Upper lobe of left lung (tissue), 6 donors: ENCODE data around the gene ALDH8A1. TPM values are rescaled to one million over a fixed set of nuclear protein-coding genes. Genes with fewer than 3 reads are reported as not detected.

Experiments
- ATAC-seq, 2 donors: fragments of 200-7000 bp; cut with Tn5 transposase; one replicate each; pipeline ENCODE4 v1.9.1; 2022; ENCODE audit warnings: mild to moderate bottlenecking in 2 of 2, moderate library complexity in 2 of 2; ENCODE audit not compliant: low FRiP score in 2 of 2
- DNase-seq, 2 donors: peaks; one replicate each; pipeline ENCODE4 v3.0.0-alpha.2; 2019 to 2020
- H3K27ac ChIP-seq, 4 donors: fragments of 200-600 bp; sonication (generic); one replicate each; pipeline ENCODE4 v1.5.1; 2016 to 2019
- H3K27me3 ChIP-seq, 4 donors: fragments of 200-600 bp; sonication (generic); one replicate each; pipeline ENCODE4 v1.5.1; 2017 to 2019
- H3K36me3 ChIP-seq, 4 donors: fragments of 200-600 bp; sonication (generic); one replicate each; pipeline ENCODE4 v1.5.1; 2016 to 2019
- H3K4me1 ChIP-seq, 4 donors: fragments of 200-600 bp; sonication (generic); one replicate each; pipeline ENCODE4 v1.5.1; 2018 to 2019
- H3K4me3 ChIP-seq, 4 donors: fragments of 200-600 bp; sonication (generic); one replicate each; pipeline ENCODE4 v1.5.1; 2017 to 2019; ENCODE audit warnings: mild to moderate bottlenecking in 2 of 4, moderate library complexity in 1 of 4
- H3K9me3 ChIP-seq, 4 donors: fragments of 200-600 bp; sonication (generic); one replicate each; pipeline ENCODE4 v1.5.1; 2018 to 2019
- CTCF ChIP-seq, 6 experiments: fragments of 450-650 bp in 4 of 6; fragments of 200-600 bp in 2 of 6; sonication (generic) in 2 of 6; IDR thresholded peaks; one replicate each; pipeline ENCODE4 v1.5.1; 2016 to 2019; ENCODE audit warnings: antibody characterized with exemption in 6 of 6
- EP300 ChIP-seq, 4 donors: sonication (generic); formaldehyde crosslinking; IDR thresholded peaks; one replicate each; pipeline ENCODE4 v1.5.1; 2017; ENCODE audit warnings: antibody characterized with exemption in 4 of 4, control low read depth in 2 of 4
- POLR2A ChIP-seq, 4 donors: fragments of 450-650 bp; IDR thresholded peaks; one replicate each; pipeline ENCODE4 v1.5.1; 2016 to 2017; ENCODE audit warnings: antibody characterized with exemption in 4 of 4, mild to moderate bottlenecking in 2 of 4
- POLR2AphosphoS5 ChIP-seq, 2 donors: sonication (generic); formaldehyde crosslinking; IDR thresholded peaks; one replicate each; pipeline ENCODE4 v1.5.1; 2017; ENCODE audit warnings: antibody characterized with exemption in 2 of 2
- WGBS, 2 donors: methylation state at CpG; one replicate each; pipeline ENCODE4 v1.1.5; 2017 to 2018; 5-methylcytosine and 5-hydroxymethylcytosine counted together
- total RNA-seq, 6 donors: library from RNA; depleted of rRNA in 4 of 6; stranded (reverse); fragments of >200 nt in 4 of 6; gene quantifications; one replicate each; pipeline versions ENCODE4 v1.1.0 to v1.2.1, GENCODE V29; 2016 to 2021
- donor health status: DM: no; HTN: no; CAD: no; lungs with moderate emphysema.
- donor health status: DM: no; HTN: yes; CAD: no; lungs with severe emphysema.

ALDH8A1 gene
- total RNA-seq, 6 donors from 2014 or later: 0.23 to 2.7 (median 0.69) TPM; not detected in 2

- Histone ChIP-seq H3K27ac (no peak overlapping the region), H3K4me3 (no peak overlapping the region), H3K36me3 (no peaks in the 10 kb centered on the region), H3K27me3 (no peaks in the 10 kb centered on the region), H3K4me1 (no peaks in the 10 kb centered on the region), H3K9me3 (no peaks in the 10 kb centered on the region)
- WGBS, 2 donors: 75 to 95% methylated on average over 3 to 7 of the region's 7 CpGs
- TF ChIP-seq POLR2AphosphoS5 (IDR thresholded peaks at IDR 0.05): no peak
- TF ChIP-seq EP300 (IDR thresholded peaks at IDR 0.05): no peak
- TF ChIP-seq CTCF (IDR thresholded peaks at IDR 0.05): no peak
- TF ChIP-seq POLR2A (IDR thresholded peaks at IDR 0.05): no peak
- no peak for DNase-seq
- ATAC-seq: no peak
Observed at GRCh38 chr6:134873500-134874388, 76.2 kb downstream of the ALDH8A1 start.

- 70 to 76% methylated on average over 9 of the region's 9 CpGs for WGBS, 2 donors
- no peak overlapping the region for H3K4me3 ChIP-seq
- TF ChIP-seq CTCF (IDR thresholded peaks at IDR 0.05): no peak
- TF ChIP-seq POLR2AphosphoS5 (IDR thresholded peaks at IDR 0.05): no peak
- TF ChIP-seq POLR2A (IDR thresholded peaks at IDR 0.05): no peak
- TF ChIP-seq EP300 (IDR thresholded peaks at IDR 0.05): no peak
- no peak for DNase-seq
- no peak for ATAC-seq
- H3K4me1 ChIP-seq: no peaks in the 10 kb centered on the region
- H3K27ac ChIP-seq: no peak overlapping the region
- H3K36me3 ChIP-seq: no peaks in the 10 kb centered on the region
- H3K9me3 ChIP-seq: no peaks in the 10 kb centered on the region
- H3K27me3 ChIP-seq: no peaks in the 10 kb centered on the region
Observed at GRCh38 chr6:134870677-134871498, 79.0 kb downstream of the ALDH8A1 start.

GRCh38 chr6:134868812-134869211 lies 81.1 kb downstream of the ALDH8A1 start:
- Histone ChIP-seq H3K27ac (no peak overlapping the region), H3K9me3 (no peaks in the 10 kb centered on the region), H3K27me3 (no peaks in the 10 kb centered on the region), H3K36me3 (no peaks in the 10 kb centered on the region), H3K4me1 (no peaks in the 10 kb centered on the region), H3K4me3 (no peak overlapping the region)
- TF ChIP-seq EP300 (IDR thresholded peaks at IDR 0.05) (no peak), POLR2AphosphoS5 (IDR thresholded peaks at IDR 0.05) (no peak), POLR2A (IDR thresholded peaks at IDR 0.05) (no peak), CTCF (IDR thresholded peaks at IDR 0.05) (no peak)
- DNase-seq: no peak
- ATAC-seq: no peak
- WGBS, 2 donors: 95% methylated on average over 3 of the region's 3 CpGs

Other genes with a start within 250 kb of the ALDH8A1 start
- gene HBS1L, start 104.7 kb upstream of the ALDH8A1 start, total RNA-seq: 10 to 100 TPM; 16.8 to 47.0 (median 38.5) TPM
- gene MYB, start 231.2 kb upstream of the ALDH8A1 start, total RNA-seq: 10 to 100 TPM in 2 of 6 donors, 1 to 10 TPM in 4; 1.9 to 17.2 (median 4.7) TPM